ENCODE results near the gene OSR1.

OSR1 gene

GRCh38 chr2:19337202-19337601 is 21.2 kb downstream of the OSR1 start:
- peaks cover 6% of the 10 kb centered on the region for H3K9me3 Mint-ChIP-seq
- no peaks in the 10 kb centered on the region for H3K27me3 Mint-ChIP-seq (ENCODE audit: low read depth, poor library complexity)
- H3K36me3 Mint-ChIP-seq (ENCODE audit: low read depth): peaks cover 32% of the 10 kb centered on the region
- DNase-seq: no peak
- no peak overlapping the region for H3K4me3 Mint-ChIP-seq
- no peak overlapping the region for H3K27ac Mint-ChIP-seq
- H3K4me1 Mint-ChIP-seq: peaks cover 19% of the 10 kb centered on the region
- no peak for TF ChIP-seq CTCF (IDR thresholded peaks at IDR 0.05)

- H3K27ac Mint-ChIP-seq: no peak overlapping the region
- peaks cover 6% of the 10 kb centered on the region for H3K9me3 Mint-ChIP-seq
- DNase-seq: no peak
- no peaks in the 10 kb centered on the region for H3K27me3 Mint-ChIP-seq (ENCODE audit: low read depth, poor library complexity)
- H3K4me1 Mint-ChIP-seq: peaks cover 19% of the 10 kb centered on the region
- H3K4me3 Mint-ChIP-seq: no peak overlapping the region
- TF ChIP-seq CTCF (IDR thresholded peaks at IDR 0.05): no peak
- H3K36me3 Mint-ChIP-seq (ENCODE audit: low read depth): peaks cover 29% of the 10 kb centered on the region
Measured at GRCh38 chr2:19336781-19337180, 21.6 kb downstream of the OSR1 start.

GRCh38 chr2:19332503-19332902 is 25.9 kb downstream of the OSR1 start:
- H3K27ac Mint-ChIP-seq: no peak overlapping the region
- no peak for TF ChIP-seq CTCF (IDR thresholded peaks at IDR 0.05)
- no peaks in the 10 kb centered on the region for H3K9me3 Mint-ChIP-seq
- DNase-seq: no peak
- peaks cover 16% of the 10 kb centered on the region for H3K4me1 Mint-ChIP-seq
- no peak overlapping the region for H3K4me3 Mint-ChIP-seq
- no peaks in the 10 kb centered on the region for H3K36me3 Mint-ChIP-seq (ENCODE audit: low read depth)
- no peaks in the 10 kb centered on the region for H3K27me3 Mint-ChIP-seq (ENCODE audit: low read depth, poor library complexity)

- Mint-ChIP-seq H3K36me3 (ENCODE audit: low read depth) (no peaks in the 10 kb centered on the region), H3K9me3 (no peaks in the 10 kb centered on the region), H3K27me3 (ENCODE audit: low read depth, poor library complexity) (no peaks in the 10 kb centered on the region), H3K27ac (no peak overlapping the region), H3K4me1 (peaks cover 7% of the 10 kb centered on the region), H3K4me3 (no peak overlapping the region)
- DNase-seq: no peak
- no peak for TF ChIP-seq CTCF (IDR thresholded peaks at IDR 0.05)
Measured at GRCh38 chr2:19331450-19331849, 27.0 kb downstream of the OSR1 start.

- H3K9me3 Mint-ChIP-seq: no peaks in the 10 kb centered on the region
- no peak overlapping the region for H3K27ac Mint-ChIP-seq
- no peak for TF ChIP-seq CTCF (IDR thresholded peaks at IDR 0.05)
- H3K27me3 Mint-ChIP-seq (ENCODE audit: low read depth, poor library complexity): no peaks in the 10 kb centered on the region
- no peaks in the 10 kb centered on the region for H3K36me3 Mint-ChIP-seq (ENCODE audit: low read depth)
- no peak for DNase-seq
- H3K4me3 Mint-ChIP-seq: no peak overlapping the region
- peaks cover 4% of the 10 kb centered on the region for H3K4me1 Mint-ChIP-seq
Measured at GRCh38 chr2:19330436-19330835, 28.0 kb downstream of the OSR1 start.

- no peaks in the 10 kb centered on the region for H3K4me1 Mint-ChIP-seq
- H3K36me3 Mint-ChIP-seq (ENCODE audit: low read depth): peaks cover 1% of the 10 kb centered on the region
- DNase-seq: no peak
- H3K27me3 Mint-ChIP-seq (ENCODE audit: low read depth, poor library complexity): peaks cover under 1% of the 10 kb centered on the region
- no peaks in the 10 kb centered on the region for H3K9me3 Mint-ChIP-seq
- no peak overlapping the region for H3K27ac Mint-ChIP-seq
- TF ChIP-seq CTCF (IDR thresholded peaks at IDR 0.05): no peak
- no peak overlapping the region for H3K4me3 Mint-ChIP-seq
Measured at GRCh38 chr2:19329445-19329844, 29.0 kb downstream of the OSR1 start.

Data from nephron progenitor cell (in vitro differentiated cells).